Hippocampal formation (tissue), 2 donors: Measurements from ENCODE around the gene PAH.

Source experiments
- DNase-seq, 2 donors: peaks; one replicate each; lab custom pipeline; 2025; lab: John Stamatoyannopoulos, UW

PAH gene

DNA sequence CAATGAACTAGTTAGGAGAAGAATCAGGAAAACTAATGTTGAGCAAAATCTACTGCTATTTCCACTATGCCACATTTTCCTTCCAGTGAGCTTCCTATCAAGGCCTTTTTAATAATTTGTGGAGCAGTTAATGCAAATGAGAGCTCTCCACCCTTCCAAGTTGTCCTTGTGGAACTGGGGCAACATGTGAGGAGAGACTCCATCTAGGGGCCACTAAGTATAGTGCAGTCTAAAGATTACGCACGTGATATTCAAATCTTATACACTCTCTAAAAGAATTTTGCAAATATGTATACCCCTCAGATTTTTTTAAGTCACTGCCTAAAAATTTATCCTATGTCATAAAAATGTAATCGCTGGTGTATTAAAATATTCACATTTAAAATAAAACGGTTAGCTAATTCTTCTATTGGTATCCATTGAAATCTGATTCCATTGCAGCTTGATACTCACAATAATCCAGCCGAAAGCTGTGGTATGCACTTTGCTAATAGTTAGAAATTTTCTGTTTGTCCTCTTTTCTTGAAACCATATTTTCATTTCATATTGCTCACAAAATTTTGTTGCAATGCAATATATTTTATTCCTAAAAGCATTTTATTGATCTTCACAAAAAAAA lies 100.1 kb downstream of the PAH start:
- DNase-seq, result peak in 1 of 2 donors; percentile 32

DNA sequence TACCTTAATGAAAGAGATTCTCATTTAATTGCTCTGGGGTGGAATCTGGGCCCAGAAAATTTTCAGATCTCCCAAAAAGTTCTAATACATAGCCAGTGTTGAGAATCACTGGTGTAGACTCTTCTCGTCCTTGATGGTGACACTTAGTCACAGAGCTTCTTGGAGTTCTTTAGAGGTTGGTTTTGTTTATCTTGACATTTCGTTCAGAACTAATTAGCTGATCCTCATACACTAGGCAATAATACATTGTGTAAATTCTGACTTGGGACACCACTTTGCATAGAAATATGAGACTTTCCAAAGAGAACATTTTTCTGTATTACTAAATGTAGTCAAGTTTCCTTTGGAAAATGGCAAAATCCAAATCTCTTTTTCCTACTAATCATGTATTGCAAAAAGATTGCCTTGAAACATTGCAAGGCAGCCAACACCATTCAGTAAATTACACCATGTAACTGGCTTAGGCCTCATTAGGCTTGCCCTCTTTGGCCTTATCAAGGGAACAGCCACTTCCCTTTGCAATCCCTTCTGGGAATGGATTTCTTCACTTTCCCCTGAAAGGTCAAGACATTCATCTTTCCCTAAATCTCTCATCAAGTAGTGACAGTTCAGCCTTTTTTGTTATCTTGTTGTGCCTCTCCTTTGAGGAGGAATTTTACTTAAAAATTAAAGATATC lies 102.2 kb downstream of the PAH start:
- no peak for DNase-seq

DNA sequence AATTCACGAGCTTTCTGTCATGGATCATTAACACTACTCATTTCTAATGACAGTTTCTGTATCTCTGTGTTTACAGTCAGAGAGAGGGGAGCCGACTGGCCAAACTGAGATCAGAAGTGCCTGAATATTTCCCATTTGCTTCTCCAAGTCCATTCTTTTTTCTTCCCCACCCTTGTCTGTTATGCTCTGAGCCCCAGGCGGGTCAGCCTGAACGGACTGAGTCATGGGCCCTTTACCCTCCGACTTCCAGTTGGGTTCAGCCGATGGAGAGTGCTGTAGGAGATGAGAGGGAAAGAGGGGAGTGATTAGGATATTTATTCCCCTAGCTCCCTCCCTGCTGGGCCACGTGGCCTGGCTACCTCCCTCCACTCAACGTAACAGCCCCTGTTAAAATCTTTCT lies 104.7 kb downstream of the PAH start:
- DNase-seq, result no peak

DNA sequence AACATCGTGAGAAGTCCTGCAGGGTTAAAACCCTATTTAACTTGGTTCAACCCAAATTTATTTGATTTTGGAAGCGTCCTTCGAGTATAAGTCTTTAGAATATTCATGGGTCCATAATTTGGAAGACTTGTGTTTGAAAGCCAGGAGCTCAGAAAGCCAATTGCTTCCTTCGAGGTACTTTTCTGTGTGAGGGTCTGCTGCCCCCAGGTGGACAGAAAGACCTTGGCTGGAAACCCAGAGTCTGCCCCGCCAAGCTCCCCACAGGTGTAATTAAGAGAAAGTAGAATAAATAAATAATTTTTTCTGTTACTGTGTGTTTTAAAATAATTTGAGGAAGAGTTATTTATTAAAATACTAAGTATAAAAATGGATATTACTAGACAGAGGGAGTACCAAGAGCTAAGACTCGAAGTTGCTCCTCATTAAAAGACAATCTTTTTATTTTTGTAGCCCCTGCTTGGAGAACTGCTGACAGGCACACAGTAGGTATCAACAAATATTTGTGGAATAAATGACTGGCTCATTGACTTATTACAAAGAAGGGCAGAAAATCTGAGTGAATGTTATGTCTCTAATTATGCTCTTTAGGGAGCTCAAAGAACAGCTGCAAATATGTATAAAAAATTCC lies 105.8 kb downstream of the PAH start:
- DNase-seq, result no peak

DNA sequence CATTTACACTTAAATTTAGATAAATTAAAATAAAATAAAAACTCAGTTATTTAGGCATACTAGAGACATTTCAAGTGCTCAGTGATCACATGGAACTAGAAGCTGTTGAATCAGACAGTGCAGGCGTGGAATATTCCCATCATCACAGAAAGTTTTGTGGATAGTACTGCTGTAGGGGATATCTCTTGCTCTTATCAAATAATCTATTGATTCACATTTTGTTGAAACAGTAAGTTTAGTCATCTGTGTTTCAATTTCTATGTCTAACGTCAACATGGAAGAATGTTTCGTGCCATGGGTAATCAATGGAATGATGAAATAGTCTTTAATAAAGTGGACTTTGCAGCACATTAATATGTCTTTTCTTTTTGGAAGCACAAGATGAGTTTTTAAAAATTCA lies 108.6 kb downstream of the PAH start:
- no peak for DNase-seq

DNA sequence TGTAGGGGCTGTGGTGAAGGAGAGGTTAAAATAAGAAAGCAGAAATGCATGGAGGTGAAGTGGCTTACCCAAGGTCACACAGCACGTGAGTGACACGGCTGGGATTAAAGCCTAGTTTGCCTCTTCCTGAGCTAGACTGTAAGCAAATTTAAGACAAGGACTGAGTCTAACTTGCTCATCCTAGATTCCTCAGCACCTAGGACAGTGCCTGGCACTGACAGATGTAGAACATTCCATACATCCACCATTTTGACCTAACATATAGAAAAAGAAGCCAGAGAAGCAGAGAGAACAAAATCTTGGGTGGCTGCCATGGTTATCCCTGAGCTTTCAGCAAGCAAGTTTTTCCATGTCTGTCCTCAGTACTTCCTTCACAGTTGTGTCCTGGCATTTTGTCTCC lies 110.5 kb downstream of the PAH start:
- DNase-seq, result no peak

DNA sequence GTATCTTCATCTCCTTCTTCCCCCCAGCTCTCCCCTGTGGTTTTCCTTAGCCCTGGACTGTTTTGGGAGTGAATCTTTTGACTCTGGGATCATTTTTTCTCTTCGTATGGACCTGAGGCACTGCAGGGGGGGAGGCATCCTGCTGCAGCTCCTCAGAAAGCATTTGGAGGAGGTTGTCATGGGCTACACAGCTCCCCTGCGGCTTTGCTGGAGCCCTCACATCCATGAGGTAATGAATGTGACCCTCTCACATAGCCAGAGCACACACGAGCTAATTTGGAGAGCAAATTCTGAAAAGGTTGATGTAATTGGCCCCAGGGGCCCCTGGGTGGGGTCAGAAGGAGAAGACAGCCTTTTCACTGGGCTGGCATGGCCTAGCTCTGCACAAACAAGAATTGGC lies 110.9 kb downstream of the PAH start:
- no peak for DNase-seq

DNA sequence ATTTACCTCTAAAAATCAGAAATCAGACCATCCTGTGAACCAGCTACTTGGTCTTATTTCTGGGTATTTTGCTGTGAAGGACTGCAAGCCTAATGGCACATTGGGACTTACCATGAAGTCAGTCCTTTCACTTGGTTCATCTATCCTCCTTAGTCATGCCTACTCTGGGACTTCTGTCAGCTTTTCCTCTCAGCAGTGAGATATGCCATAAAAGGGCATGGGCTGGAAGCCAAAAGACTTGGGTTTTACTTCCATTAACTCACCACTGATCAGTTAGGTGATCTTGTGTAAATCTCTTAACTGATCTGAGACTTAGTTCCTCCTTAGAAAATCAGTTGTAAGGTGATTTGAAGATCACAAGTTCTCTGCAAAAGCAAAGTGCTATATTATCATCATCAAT lies 116.5 kb downstream of the PAH start:
- DNase-seq, result no peak

DNA sequence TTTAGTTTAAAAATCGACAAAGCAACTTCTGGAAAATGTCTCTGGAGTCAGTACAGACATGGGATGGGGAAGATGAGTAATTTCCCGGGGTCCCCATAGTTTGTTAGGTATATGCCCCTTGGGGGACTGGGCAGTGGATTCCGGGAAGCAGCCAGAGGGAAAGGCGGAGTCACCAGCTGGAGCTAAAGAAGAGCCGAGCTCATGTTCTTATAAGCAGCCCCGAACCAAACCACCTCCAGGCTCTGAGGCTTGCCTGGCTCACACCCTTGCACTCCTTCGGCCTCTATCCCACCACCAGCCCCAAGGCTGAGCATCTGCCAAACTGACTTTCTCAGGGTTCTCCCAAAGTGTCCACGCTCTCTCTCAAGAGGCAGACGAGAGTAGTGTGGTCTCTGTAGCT lies 117.8 kb downstream of the PAH start:
- no peak for DNase-seq

DNA sequence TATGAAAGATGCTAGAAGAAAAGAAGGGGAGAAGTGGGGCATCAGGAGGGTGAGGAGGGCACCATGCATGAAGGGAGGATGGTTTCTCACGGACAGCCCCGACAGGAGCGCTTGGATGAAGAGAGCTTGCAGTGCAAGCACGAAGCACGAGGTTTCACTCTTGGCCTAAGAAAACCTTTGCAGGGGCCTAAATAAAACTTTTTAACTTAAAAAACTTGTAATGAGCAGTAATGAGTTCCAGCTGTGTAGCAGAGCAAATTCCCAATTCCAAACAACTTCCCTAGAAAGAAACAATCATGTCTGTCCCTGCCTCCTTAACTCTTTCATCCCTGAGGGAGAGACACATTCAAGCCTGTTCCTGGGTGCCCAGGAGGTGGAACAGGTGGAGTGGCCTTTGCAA lies 119.5 kb downstream of the PAH start:
- no peak for DNase-seq

DNA sequence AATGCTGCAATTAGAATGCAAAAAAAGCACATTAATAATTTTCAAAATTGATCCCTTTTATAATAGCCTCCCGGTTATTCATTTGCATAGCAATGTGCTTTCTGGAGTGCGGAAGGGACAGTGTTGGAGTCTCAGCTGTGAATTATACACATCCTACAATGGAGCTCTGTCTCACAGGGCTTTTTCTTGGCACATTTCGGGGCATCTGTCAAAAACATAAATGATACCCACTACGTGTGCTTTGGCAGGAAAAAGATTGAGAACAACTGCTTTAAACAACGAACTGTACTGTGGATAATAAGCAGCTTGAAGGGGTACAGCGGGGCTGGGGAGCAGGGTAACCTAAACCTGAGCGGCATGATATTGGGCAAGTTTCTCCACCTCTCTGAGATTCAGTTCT lies 123.1 kb downstream of the PAH start:
- DNase-seq, result no peak
